OCI-LY3 (cell line): ENCODE measurements around the gene TPMT.

Experiments used
- H2AFZ ChIP-seq: fragments of 200-600, 300-600 bp; shearing (Covaris generic); 2 replicates; pipeline ENCODE4 v1.6.0; 2014; ENCODE audit warnings: antibody characterized with exemption, low read depth, low read length
- H3K27ac ChIP-seq: fragments of 200-600, 300-600 bp; sonication (generic); 2 replicates; pipeline ENCODE4 v1.5.1; 2014; ENCODE audit warnings: mild to moderate bottlenecking, low read length, moderate library complexity, mixed read lengths
- H3K27me3 ChIP-seq: fragments of 200-600, 300-600 bp; sonication (generic); 2 replicates; pipeline ENCODE4 v1.6.1; 2014; ENCODE audit warnings: low read depth, low read length, mixed read lengths
- H3K36me3 ChIP-seq: fragments of 200-600, 300-600 bp; sonication (generic); replicated peaks from 2 replicates; pipeline ENCODE3; 2014; ENCODE audit warnings: low read depth, low read length, mixed read lengths
- H3K4me1 ChIP-seq: fragments of 300-600, 200-600 bp; sonication (generic); 2 replicates; pipeline ENCODE4 v1.6.1; 2014; ENCODE audit warnings: low read length, mixed read lengths
- H3K4me2 ChIP-seq: fragments of 200-600, 300-600 bp; sonication (generic); 2 replicates; pipeline ENCODE4 v1.6.1; 2014; ENCODE audit warnings: low read length, mixed read lengths
- H3K4me3 ChIP-seq: fragments of 300-600, 200-600 bp; sonication (generic); 2 replicates; pipeline ENCODE4 v1.5.1; 2014; ENCODE audit warnings: antibody characterized with exemption, mild to moderate bottlenecking, low read length, moderate library complexity
- H3K79me2 ChIP-seq: fragments of 300-600, 200-600 bp; shearing (Covaris generic); 2 replicates; pipeline ENCODE4 v1.6.1; 2014; ENCODE audit warnings: mild to moderate bottlenecking, low read length, mixed read lengths
- H3K9ac ChIP-seq: fragments of 300-600, 200-600 bp; shearing (Covaris generic); 2 replicates; pipeline ENCODE4 v1.6.0; 2014; ENCODE audit warnings: mild to moderate bottlenecking, low read length, moderate library complexity
- H3K9me3 ChIP-seq: fragments of 200-600, 300-600 bp; shearing (Covaris generic); 2 replicates; pipeline ENCODE4 v1.6.1; 2014; ENCODE audit warnings: low read length, mixed read lengths; ENCODE audit not compliant: insufficient read depth
- H4K20me1 ChIP-seq: fragments of 200-600, 300-600 bp; sonication (generic); 2 replicates; pipeline ENCODE4 v1.6.1; 2016; ENCODE audit warnings: low read length, mixed read lengths; ENCODE audit not compliant: insufficient read depth
- CTCF ChIP-seq: fragments of 200-600, 300-600 bp; sonication (generic); IDR thresholded peaks from 2 replicates; pipeline ENCODE4 v1.5.1; 2014; ENCODE audit warnings: antibody characterized with exemption, low read length, low read depth
- EZH2phosphoT487 ChIP-seq: fragments of 200-600 bp; shearing (Covaris generic); IDR thresholded peaks from 2 replicates; pipeline ENCODE4 v1.6.1; 2018; ENCODE audit warnings: antibody characterized with exemption, mixed run types, low read depth

Gene TPMT

GRCh38 chr6:18101271-18101670, 53.6 kb downstream of the TPMT start:
- Histone ChIP-seq H4K20me1 (no peaks in the 10 kb centered on the region), H3K4me2 (no peak overlapping the region), H3K4me1 (no peaks in the 10 kb centered on the region), H2AFZ (no peak overlapping the region), H3K36me3 (no peaks in the 10 kb centered on the region), H3K4me3 (no peak overlapping the region), H3K9me3 (no peaks in the 10 kb centered on the region), H3K27me3 (no peaks in the 10 kb centered on the region), H3K27ac (no peak overlapping the region), H3K79me2 (no peaks in the 10 kb centered on the region), H3K9ac (no peak overlapping the region)
- TF ChIP-seq EZH2phosphoT487 (no peak), CTCF (no peak)

- no peak overlapping the region for H2AFZ ChIP-seq
- H3K27ac ChIP-seq, result no peak overlapping the region
- H3K4me3 ChIP-seq, result no peak overlapping the region
- no peaks in the 10 kb centered on the region for H3K9me3 ChIP-seq
- H4K20me1 ChIP-seq, result no peaks in the 10 kb centered on the region
- no peaks in the 10 kb centered on the region for H3K27me3 ChIP-seq
- H3K36me3 ChIP-seq, result no peaks in the 10 kb centered on the region
- H3K79me2 ChIP-seq, result no peaks in the 10 kb centered on the region
- no peak overlapping the region for H3K9ac ChIP-seq
- TF ChIP-seq CTCF, result no peak
- TF ChIP-seq EZH2phosphoT487, result no peak
- H3K4me2 ChIP-seq, result no peak overlapping the region
- H3K4me1 ChIP-seq, result no peaks in the 10 kb centered on the region
These were observed 54.6 kb downstream of the TPMT start for GRCh38 chr6:18100296-18100695.

- no peaks in the 10 kb centered on the region for H3K79me2 ChIP-seq
- no peak overlapping the region for H3K4me3 ChIP-seq
- TF ChIP-seq EZH2phosphoT487, result no peak
- no peak for TF ChIP-seq CTCF
- H3K27ac ChIP-seq, result no peak overlapping the region
- H3K36me3 ChIP-seq, result no peaks in the 10 kb centered on the region
- no peaks in the 10 kb centered on the region for H3K4me1 ChIP-seq
- no peak overlapping the region for H3K9ac ChIP-seq
- no peaks in the 10 kb centered on the region for H3K27me3 ChIP-seq
- H3K4me2 ChIP-seq, result no peak overlapping the region
- no peaks in the 10 kb centered on the region for H3K9me3 ChIP-seq
- no peak overlapping the region for H2AFZ ChIP-seq
- no peaks in the 10 kb centered on the region for H4K20me1 ChIP-seq
These were observed 55.4 kb downstream of the TPMT start for GRCh38 chr6:18099511-18099910.

- Histone ChIP-seq H3K36me3 (no peaks in the 10 kb centered on the region), H3K4me1 (no peaks in the 10 kb centered on the region), H3K9ac (no peak overlapping the region), H3K27ac (no peak overlapping the region), H2AFZ (no peak overlapping the region), H3K4me2 (no peak overlapping the region), H3K9me3 (no peaks in the 10 kb centered on the region), H3K27me3 (no peaks in the 10 kb centered on the region), H3K79me2 (no peaks in the 10 kb centered on the region), H3K4me3 (no peak overlapping the region), H4K20me1 (no peaks in the 10 kb centered on the region)
- TF ChIP-seq EZH2phosphoT487 (no peak), CTCF (no peak)
These were observed 58.5 kb downstream of the TPMT start for GRCh38 chr6:18096423-18096822.
